Activated naive CD8-positive, alpha-beta T cell (primary cell): ENCODE results near the gene KRTAP5-11.
"Not testable (repeated sequence)": the region's sequence is repeated elsewhere in the genome, so short reads cannot be mapped to it uniquely, and the experiment has no call there.

ENCODE experiments used
- H3K27ac Mint-ChIP-seq: one replicate; pipeline ENCODE4 v1.8.0; 2021; ENCODE audit warnings: mixed read lengths
- H3K27me3 Mint-ChIP-seq: one replicate; pipeline ENCODE4 v1.8.0; 2021; ENCODE audit warnings: mixed read lengths
- H3K36me3 Mint-ChIP-seq: one replicate; pipeline ENCODE4 v1.8.0; 2021; ENCODE audit warnings: mixed read lengths
- H3K4me1 Mint-ChIP-seq: one replicate; pipeline ENCODE4 v1.8.0; 2021; ENCODE audit warnings: low read depth, mixed read lengths
- H3K4me3 Mint-ChIP-seq: one replicate; pipeline ENCODE4 v1.8.0; 2021; ENCODE audit warnings: mild to moderate bottlenecking, mixed read lengths
- H3K9me3 Mint-ChIP-seq: one replicate; pipeline ENCODE4 v1.8.0; 2021; ENCODE audit warnings: low read depth, mixed read lengths

The KRTAP5-11 gene

DNA sequence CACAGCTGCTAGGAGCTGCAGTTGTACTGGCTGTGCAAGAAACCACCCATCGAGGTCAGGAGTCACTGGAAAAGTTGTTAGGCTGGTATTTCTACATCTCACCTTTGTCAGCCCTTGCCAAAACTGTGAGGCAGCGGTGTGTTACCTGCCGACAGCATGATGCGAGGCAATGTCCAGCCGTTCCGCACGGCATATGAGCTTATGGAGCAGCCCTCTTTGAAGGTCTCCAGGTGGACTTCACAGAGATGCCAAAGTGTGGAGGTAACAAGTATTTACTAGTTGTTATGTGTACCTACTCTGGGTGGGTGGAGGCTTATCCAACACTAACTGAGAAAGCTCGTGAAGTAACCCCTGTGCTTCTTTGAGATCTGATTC is 6.9 kb upstream of the KRTAP5-11 start:
- H3K27ac Mint-ChIP-seq, H3K4me1 Mint-ChIP-seq, H3K9me3 Mint-ChIP-seq, H3K4me3 Mint-ChIP-seq, H3K36me3 Mint-ChIP-seq, H3K27me3 Mint-ChIP-seq: not testable (repeated sequence)

GRCh38 chr11:71588822-71589545 is 6.3 kb upstream of the KRTAP5-11 start:
- H3K27me3 Mint-ChIP-seq = peaks cover 11% of the 10 kb centered on the region
- H3K36me3 Mint-ChIP-seq, H3K4me1 Mint-ChIP-seq, H3K4me3 Mint-ChIP-seq, H3K27ac Mint-ChIP-seq, H3K9me3 Mint-ChIP-seq: not testable (repeated sequence)

GRCh38 chr11:71588314-71588713 is 5.6 kb upstream of the KRTAP5-11 start:
- peaks cover 14% of the 10 kb centered on the region for H3K27me3 Mint-ChIP-seq
- H3K4me3 Mint-ChIP-seq, H3K27ac Mint-ChIP-seq, H3K4me1 Mint-ChIP-seq, H3K9me3 Mint-ChIP-seq, H3K36me3 Mint-ChIP-seq: not testable (repeated sequence)

GRCh38 chr11:71585673-71586072 is 3.0 kb upstream of the KRTAP5-11 start:
- not testable (repeated sequence) for H3K9me3 Mint-ChIP-seq, H3K4me1 Mint-ChIP-seq, H3K4me3 Mint-ChIP-seq, H3K27ac Mint-ChIP-seq, H3K36me3 Mint-ChIP-seq
- peaks cover 21% of the 10 kb centered on the region for H3K27me3 Mint-ChIP-seq

DNA sequence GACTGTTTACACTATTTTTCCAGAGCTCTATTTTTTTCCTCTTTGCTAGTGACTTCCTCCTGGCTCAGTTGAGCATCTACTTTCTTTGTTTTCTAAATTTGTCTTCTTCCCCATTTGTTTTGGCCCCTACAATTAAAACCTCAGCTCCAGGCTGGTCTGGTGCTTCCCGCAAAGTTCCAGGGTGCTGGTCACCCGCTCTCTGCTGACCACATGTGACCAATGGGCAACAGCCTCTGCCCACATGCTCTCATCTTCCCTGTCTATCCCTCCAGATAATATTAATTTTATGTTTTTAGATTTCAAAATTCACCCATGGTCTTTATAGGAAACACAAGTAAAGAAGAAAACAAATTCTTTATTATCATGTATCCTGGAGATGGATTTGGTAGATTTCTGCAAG is 294 bp upstream of the KRTAP5-11 start:
- not testable (repeated sequence) for H3K9me3 Mint-ChIP-seq, H3K36me3 Mint-ChIP-seq, H3K4me3 Mint-ChIP-seq, H3K4me1 Mint-ChIP-seq, H3K27ac Mint-ChIP-seq
- peaks cover 23% of the 10 kb centered on the region for H3K27me3 Mint-ChIP-seq

DNA sequence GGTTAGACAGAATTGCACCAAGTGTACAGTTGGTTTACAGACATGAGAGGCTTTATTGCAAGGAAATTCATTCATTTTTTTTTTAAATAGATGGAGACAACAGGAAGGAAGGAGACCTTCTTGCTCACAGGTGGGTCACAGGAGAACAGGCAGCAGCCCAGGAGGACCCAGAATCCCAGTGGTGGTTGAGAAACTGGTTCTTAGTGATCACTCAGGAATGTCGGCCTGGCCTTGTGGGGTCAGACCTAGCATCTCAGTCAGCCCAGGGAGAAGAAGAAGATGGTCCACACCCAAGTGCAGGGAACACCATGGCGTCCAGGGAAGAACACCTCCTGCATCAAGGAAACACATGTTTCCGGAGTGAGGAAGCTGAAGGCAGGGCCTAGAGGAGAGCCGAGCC is 849 bp downstream of the KRTAP5-11 start:
- Mint-ChIP-seq H3K36me3 (no peaks in the 10 kb centered on the region), H3K4me1 (peaks cover 3% of the 10 kb centered on the region), H3K27me3 (peaks cover 23% of the 10 kb centered on the region), H3K27ac (no peak overlapping the region), H3K4me3 (no peak overlapping the region), H3K9me3 (no peaks in the 10 kb centered on the region)

GRCh38 chr11:71580057-71581003 is 2.3 kb downstream of the KRTAP5-11 start:
- no peak overlapping the region for H3K27ac Mint-ChIP-seq

GRCh38 chr11:71579513-71579912 is 3.2 kb downstream of the KRTAP5-11 start:
- not testable (repeated sequence) for H3K27ac Mint-ChIP-seq, H3K4me1 Mint-ChIP-seq, H3K9me3 Mint-ChIP-seq, H3K36me3 Mint-ChIP-seq, H3K4me3 Mint-ChIP-seq
- H3K27me3 Mint-ChIP-seq = peaks cover 16% of the 10 kb centered on the region

More at GRCh38 chr11:71580057-71581003, 2.3 kb downstream of the KRTAP5-11 start:
- peaks cover 21% of the 10 kb centered on the region for H3K27me3 Mint-ChIP-seq
- H3K36me3 Mint-ChIP-seq = no peaks in the 10 kb centered on the region
- no peaks in the 10 kb centered on the region for H3K9me3 Mint-ChIP-seq
- no peak overlapping the region for H3K4me3 Mint-ChIP-seq
- H3K4me1 Mint-ChIP-seq = peaks cover 3% of the 10 kb centered on the region

DNA sequence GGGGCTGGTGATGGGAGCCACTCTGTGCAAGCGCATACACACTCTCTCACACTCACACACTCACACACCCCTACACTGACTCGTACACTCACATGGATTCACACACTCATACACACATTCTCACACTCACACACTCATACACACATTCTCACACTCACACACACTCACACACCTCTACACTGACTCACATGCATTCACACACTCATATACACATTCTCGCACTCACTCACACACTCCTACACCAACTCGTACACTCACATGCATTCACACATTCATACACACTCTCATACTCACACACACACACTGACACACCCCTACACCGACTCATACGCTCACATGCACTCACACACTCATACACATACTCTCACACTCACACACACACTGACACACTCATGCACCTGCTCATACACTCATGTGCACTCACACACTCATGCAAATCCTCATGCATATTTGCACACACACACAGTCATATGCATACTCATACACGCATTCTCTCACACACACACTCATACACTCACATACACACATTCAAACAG is 5.1 kb downstream of the KRTAP5-11 start:
- H3K4me1 Mint-ChIP-seq = peaks cover 3% of the 10 kb centered on the region
- no peak overlapping the region for H3K27ac Mint-ChIP-seq
- H3K36me3 Mint-ChIP-seq = no peaks in the 10 kb centered on the region
- no peak overlapping the region for H3K4me3 Mint-ChIP-seq
- no peaks in the 10 kb centered on the region for H3K9me3 Mint-ChIP-seq
- H3K27me3 Mint-ChIP-seq = peaks cover 8% of the 10 kb centered on the region

DNA sequence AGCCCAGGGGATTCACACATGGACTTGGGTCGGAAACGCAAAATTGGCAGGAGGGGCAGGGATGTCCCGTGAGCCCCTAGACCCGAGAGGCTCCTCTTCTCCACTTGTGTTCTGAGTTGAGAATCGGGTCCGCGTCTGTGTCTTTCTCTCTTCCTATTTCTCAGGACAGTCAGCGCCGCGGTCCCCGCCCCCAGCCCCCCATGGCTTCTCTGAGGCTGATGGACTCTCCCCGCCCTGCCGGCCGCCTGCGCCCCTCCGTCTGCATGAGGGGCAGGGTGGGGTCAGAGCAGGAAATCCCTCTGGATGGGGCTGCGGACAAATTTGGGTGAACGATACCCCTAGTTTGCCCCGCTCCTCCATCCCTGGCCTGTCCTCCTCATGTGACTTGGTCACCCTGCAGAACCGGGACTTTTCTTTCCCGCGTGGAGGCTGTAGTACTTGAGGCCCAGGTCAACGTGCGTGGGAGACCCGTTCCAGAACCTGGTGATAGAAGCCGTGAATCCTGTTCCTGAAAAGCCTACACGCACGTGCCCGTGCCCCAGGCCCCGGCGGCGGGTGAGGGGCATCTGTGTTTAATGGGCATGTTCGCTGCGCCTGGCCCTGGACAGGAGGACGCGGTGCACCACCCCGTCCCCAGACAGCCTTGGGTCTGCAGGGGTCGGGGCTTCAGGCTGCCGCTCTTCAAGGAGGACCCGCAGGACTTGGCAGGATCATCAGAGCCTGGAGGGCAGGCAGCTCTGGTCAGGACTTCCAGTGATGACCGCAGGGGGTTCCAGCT is 5.8 kb downstream of the KRTAP5-11 start:
- H3K4me1 Mint-ChIP-seq, H3K4me3 Mint-ChIP-seq, H3K36me3 Mint-ChIP-seq, H3K9me3 Mint-ChIP-seq, H3K27ac Mint-ChIP-seq, H3K27me3 Mint-ChIP-seq: not testable (repeated sequence)

DNA sequence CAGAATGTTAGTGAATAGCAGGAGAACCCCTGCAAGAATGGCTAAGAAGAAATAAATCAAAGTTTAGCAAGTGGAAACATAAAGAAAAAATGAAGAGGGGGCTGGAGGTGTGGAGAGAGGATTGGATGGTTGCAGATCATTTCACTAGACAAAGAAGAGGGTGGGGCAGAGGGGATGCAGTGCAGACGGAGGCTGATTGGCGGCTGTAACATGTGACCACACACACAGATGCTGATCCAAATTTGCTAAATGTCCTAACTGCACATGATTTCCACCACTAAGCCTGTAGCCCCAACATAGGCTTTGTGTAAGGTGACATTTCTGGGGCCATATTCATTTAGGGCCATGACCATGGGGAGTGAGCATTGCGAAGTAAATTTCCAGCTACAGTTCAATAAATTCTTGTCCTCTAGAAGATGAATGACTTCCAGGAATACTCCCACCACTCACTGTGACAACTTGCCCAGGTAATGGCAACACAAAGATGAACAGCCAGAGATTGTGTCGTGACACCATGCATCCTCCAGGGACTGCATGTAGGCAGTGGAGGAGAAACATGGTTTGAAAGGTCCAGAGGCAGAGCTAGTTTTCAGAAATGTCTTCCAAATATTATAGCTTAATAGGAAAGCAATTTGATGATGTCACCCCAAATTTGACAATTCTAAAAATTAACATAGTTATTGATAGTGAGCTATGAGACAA is 6.8 kb downstream of the KRTAP5-11 start:
- Mint-ChIP-seq H3K27me3 (peaks cover 4% of the 10 kb centered on the region), H3K27ac (no peak overlapping the region), H3K36me3 (no peaks in the 10 kb centered on the region), H3K4me1 (peaks cover 3% of the 10 kb centered on the region), H3K9me3 (no peaks in the 10 kb centered on the region), H3K4me3 (no peak overlapping the region)

DNA sequence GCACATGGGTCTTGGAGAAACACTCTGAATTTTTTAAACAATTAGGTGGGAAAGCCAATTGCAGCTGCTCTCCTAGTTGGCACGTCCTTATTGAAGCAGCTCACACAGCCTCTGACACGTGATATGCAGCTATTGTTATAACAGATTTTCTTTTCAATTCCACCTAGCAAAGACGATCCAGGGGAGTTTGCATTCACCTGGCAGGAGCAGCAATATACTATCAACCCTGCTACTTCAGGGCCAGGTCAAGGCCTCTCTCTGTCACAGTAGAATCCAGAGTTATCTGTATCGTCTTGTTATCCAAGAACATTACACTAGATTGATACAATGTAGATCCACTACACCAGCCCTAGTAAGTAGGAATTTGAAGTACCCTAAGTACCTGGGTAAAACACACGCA is 8.3 kb downstream of the KRTAP5-11 start:
- no peak overlapping the region for H3K27ac Mint-ChIP-seq
- no peaks in the 10 kb centered on the region for H3K36me3 Mint-ChIP-seq
- H3K9me3 Mint-ChIP-seq = no peaks in the 10 kb centered on the region
- H3K4me1 Mint-ChIP-seq = no peaks in the 10 kb centered on the region
- peaks cover 5% of the 10 kb centered on the region for H3K27me3 Mint-ChIP-seq
- no peak overlapping the region for H3K4me3 Mint-ChIP-seq

DNA sequence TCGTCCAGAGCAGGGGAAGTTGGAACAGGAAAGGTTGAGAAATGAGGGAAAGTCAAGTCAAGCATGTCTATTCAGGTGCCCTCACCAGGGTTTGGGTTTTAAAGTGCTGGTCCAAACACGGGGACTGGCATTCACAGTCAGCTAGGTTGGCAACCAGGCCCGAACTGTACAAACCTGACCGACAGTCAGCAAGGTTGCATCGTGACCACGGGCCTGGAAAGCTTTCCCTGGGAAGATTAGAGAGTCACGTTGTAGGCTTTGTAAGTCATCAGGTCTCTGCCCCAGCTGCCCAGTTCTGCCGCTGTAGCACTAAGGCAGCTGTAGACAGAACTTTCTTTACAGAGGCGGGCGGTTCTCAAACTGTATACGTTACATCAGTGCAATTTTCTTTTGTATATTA is 9.9 kb downstream of the KRTAP5-11 start:
- H3K4me1 Mint-ChIP-seq = no peaks in the 10 kb centered on the region
- H3K27ac Mint-ChIP-seq = no peak overlapping the region
- H3K9me3 Mint-ChIP-seq = no peaks in the 10 kb centered on the region
- H3K4me3 Mint-ChIP-seq = no peak overlapping the region
- H3K36me3 Mint-ChIP-seq = no peaks in the 10 kb centered on the region
- H3K27me3 Mint-ChIP-seq = peaks cover 5% of the 10 kb centered on the region

DNA sequence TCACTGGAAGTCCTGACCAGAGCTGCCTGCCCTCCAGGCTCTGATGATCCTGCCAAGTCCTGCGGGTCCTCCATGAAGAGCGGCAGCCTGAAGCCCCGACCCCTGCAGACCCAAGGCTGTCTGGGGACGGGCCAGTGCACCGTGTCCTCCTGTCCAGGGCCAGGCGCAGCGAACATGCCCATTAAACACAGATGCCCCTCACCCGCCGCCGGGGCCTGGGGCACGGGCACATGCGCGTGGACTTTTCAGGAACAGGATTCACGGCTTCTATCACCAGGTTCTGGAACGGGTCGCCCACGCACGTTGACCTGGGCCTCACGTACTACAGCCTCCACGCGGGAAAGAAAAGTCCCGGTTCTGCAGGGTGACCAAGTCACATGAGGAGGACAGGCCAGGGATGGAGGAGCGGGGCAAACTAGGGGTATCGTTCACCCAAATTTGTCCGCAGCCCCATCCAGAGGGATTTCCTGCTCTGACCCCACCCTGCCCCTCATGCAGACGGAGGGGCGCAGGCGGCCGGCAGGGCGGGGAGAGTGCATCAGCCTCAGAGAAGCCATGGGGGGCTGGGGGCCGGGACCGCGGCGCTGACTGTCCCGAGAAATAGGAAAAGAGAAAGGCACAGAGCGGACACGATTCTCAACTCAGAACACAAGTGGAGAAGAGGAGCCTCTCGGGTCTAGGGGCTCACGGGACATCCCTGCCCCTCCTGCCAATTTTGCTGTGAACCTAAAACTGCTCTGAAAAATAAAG is 11.4 kb downstream of the KRTAP5-11 start:
- H3K36me3 Mint-ChIP-seq, H3K9me3 Mint-ChIP-seq, H3K27ac Mint-ChIP-seq, H3K27me3 Mint-ChIP-seq, H3K4me1 Mint-ChIP-seq, H3K4me3 Mint-ChIP-seq: not testable (repeated sequence)
